GM21367 (cell line): ENCODE data around the gene DHX32.

ENCODE experiments used
- ATAC-seq: cut with Tn5 transposase; IDR thresholded peaks from one replicate; pipeline ENCODE4 v1.9.1; 2021; ENCODE audit not compliant: unreplicated experiment

Gene DHX32

GRCh38 chr10:125816548-125816947, 64.5 kb downstream of the DHX32 start:
- no peak for ATAC-seq

- no peak for ATAC-seq
Measured at GRCh38 chr10:125815764-125816163, 65.3 kb downstream of the DHX32 start.

GRCh38 chr10:125812128-125812750, 68.9 kb downstream of the DHX32 start:
- ATAC-seq, result no peak

- no peak for ATAC-seq
Measured at GRCh38 chr10:125811251-125811650, 69.8 kb downstream of the DHX32 start.

GRCh38 chr10:125808047-125808446, 73.0 kb downstream of the DHX32 start:
- ATAC-seq, result no peak

- no peak for ATAC-seq
Measured at GRCh38 chr10:125802739-125803138, 78.4 kb downstream of the DHX32 start.

GRCh38 chr10:125802131-125802530, 79.0 kb downstream of the DHX32 start:
- ATAC-seq, result no peak

GRCh38 chr10:125801574-125801973, 79.5 kb downstream of the DHX32 start:
- no peak for ATAC-seq

GRCh38 chr10:125799451-125800182, 81.5 kb downstream of the DHX32 start:
- ATAC-seq, result no peak

GRCh38 chr10:125797994-125798662, 83.0 kb downstream of the DHX32 start:
- no peak for ATAC-seq

- ATAC-seq, result no peak
Measured at GRCh38 chr10:125797424-125797823, 83.7 kb downstream of the DHX32 start.

- ATAC-seq, result no peak
Measured at GRCh38 chr10:125795637-125796190, 85.4 kb downstream of the DHX32 start.

GRCh38 chr10:125795128-125795527, 86.0 kb downstream of the DHX32 start:
- ATAC-seq, result no peak

GRCh38 chr10:125792342-125793300, 88.5 kb downstream of the DHX32 start:
- ATAC-seq, result no peak

GRCh38 chr10:125788156-125789034, 92.7 kb downstream of the DHX32 start:
- no peak for ATAC-seq
